ENCODE data around the gene PIN4.
"Not testable (repeated sequence)": the region's sequence is repeated elsewhere in the genome, so short reads cannot be mapped to it uniquely, and the experiment has no call there.

Gene PIN4

DNA sequence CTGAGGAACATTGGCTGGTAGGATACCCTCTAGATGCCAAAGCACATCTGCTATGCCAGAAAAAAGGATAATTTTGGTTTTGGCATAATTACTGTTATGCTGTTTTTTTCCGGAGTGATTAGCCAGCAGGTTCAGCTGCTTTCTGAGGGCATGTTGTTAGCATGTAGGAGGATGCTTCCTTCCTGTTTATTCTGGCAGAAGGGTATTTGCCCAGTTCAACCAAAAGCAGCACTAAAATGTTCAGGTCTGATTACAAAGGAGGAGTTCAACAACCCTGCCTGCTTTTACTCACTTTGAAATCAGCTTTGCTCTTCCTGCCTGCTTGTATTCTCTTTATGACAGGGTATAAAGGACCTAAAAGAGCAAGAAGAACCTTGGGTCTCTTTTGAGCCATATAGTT, 35.4 kb downstream of the PIN4 start:
- Histone ChIP-seq H3F3A (ENCODE audit: low read depth) (no peaks in the 10 kb centered on the region), H3K9me3 (ENCODE audit: insufficient read depth, low read depth, low read length) (no peaks in the 10 kb centered on the region), H3K4me2 (ENCODE audit: low read depth, low read length, poor library complexity, severe bottlenecking) (no peak overlapping the region), H3K4me1 (ENCODE audit: insufficient read depth, low read length, poor library complexity, severe bottlenecking) (no peaks in the 10 kb centered on the region), H3K27me3 (ENCODE audit: insufficient read depth, low read length, poor library complexity, severe bottlenecking) (no peaks in the 10 kb centered on the region), H3K4me3 (ENCODE audit: low read length, poor library complexity, severe bottlenecking) (no peak overlapping the region), H3K79me2 (ENCODE audit: insufficient read depth, low read length) (peaks cover 12% of the 10 kb centered on the region; the same call in 1 of the 2 replicates), H3K36me3 (ENCODE audit: insufficient read depth, low read length) (no peaks in the 10 kb centered on the region), H2AFZ (ENCODE audit: low read length) (no peak overlapping the region), H4K20me1 (ENCODE audit: insufficient read depth, low read length, poor library complexity, severe bottlenecking) (peaks cover 3% of the 10 kb centered on the region), H3K9ac (ENCODE audit: low read depth, low read length, poor library complexity, severe bottlenecking) (no peak overlapping the region), H3K9me2 (replicated peaks; ENCODE audit: low read depth, low read length) (no peaks in the 10 kb centered on the region)
- no peak for TF ChIP-seq EZH2phosphoT487 (IDR thresholded peaks at IDR 0.05; ENCODE audit: borderline replicate concordance)
- TF ChIP-seq, protein P1, sequence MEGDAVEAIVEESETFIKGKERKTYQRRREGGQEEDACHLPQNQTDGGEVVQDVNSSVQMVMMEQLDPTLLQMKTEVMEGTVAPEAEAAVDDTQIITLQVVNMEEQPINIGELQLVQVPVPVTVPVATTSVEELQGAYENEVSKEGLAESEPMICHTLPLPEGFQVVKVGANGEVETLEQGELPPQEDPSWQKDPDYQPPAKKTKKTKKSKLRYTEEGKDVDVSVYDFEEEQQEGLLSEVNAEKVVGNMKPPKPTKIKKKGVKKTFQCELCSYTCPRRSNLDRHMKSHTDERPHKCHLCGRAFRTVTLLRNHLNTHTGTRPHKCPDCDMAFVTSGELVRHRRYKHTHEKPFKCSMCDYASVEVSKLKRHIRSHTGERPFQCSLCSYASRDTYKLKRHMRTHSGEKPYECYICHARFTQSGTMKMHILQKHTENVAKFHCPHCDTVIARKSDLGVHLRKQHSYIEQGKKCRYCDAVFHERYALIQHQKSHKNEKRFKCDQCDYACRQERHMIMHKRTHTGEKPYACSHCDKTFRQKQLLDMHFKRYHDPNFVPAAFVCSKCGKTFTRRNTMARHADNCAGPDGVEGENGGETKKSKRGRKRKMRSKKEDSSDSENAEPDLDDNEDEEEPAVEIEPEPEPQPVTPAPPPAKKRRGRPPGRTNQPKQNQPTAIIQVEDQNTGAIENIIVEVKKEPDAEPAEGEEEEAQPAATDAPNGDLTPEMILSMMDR (conservative IDR thresholded peaks at IDR 0.05; ENCODE audit: low read length): no peak

DNA sequence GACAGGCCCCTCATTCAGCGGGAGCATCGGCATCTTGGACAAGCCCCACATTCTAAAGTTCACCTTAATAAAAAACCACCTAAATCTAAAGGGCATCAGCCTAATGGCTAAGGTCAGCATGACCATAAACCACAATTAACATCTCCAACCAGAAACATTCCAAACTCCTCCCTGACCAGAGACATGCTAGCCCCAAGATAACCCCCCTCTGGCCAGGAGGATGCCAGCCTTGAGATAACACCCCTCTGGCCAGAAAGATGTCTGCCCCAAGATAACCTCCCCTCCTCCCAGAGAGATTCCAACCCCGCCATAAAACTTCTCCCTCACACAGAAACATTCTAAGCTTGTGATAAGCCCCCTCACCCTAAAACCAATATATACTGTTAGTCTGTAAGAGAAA, 38.8 kb downstream of the PIN4 start:
- not testable (repeated sequence) for H2AFZ ChIP-seq (ENCODE audit: low read length); H3K4me2 ChIP-seq (ENCODE audit: low read depth, low read length, poor library complexity, severe bottlenecking); H3K36me3 ChIP-seq (ENCODE audit: insufficient read depth, low read length); H3K4me3 ChIP-seq (ENCODE audit: low read length, poor library complexity, severe bottlenecking); H3K9me2 ChIP-seq (replicated peaks; ENCODE audit: low read depth, low read length); H3K27me3 ChIP-seq (ENCODE audit: insufficient read depth, low read length, poor library complexity, severe bottlenecking); H4K20me1 ChIP-seq (ENCODE audit: insufficient read depth, low read length, poor library complexity, severe bottlenecking); H3K9me3 ChIP-seq (ENCODE audit: insufficient read depth, low read depth, low read length); H3K9ac ChIP-seq (ENCODE audit: low read depth, low read length, poor library complexity, severe bottlenecking); H3K4me1 ChIP-seq (ENCODE audit: insufficient read depth, low read length, poor library complexity, severe bottlenecking); H3F3A ChIP-seq (ENCODE audit: low read depth)
- peaks cover 28% of the 10 kb centered on the region; the same call in 1 of the 2 replicates for H3K79me2 ChIP-seq (ENCODE audit: insufficient read depth, low read length)

DNA sequence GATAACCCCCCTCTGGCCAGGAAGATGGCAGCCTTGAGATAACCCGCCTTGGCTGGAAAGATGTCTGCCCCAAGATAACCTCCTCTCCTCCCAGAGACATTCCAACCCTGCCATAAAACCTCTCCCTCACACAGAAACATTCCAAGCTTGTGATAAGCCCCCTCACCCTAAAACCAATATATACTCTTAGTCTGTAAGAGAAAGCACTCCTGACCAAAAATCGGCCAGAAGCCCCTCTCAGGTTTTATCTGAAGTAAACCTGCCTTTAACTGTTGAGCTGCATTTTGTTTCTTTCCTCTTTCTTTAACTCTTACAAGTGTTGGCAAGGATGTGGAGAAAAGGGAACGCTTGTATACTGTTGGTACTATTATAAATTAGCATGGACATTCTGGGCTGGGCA, 48.7 kb downstream of the PIN4 start:
- H3K4me1 ChIP-seq (ENCODE audit: insufficient read depth, low read length, poor library complexity, severe bottlenecking): no peaks in the 10 kb centered on the region
- H3K79me2 ChIP-seq (ENCODE audit: insufficient read depth, low read length): peaks cover 26% of the 10 kb centered on the region
- no peak overlapping the region for H3K4me3 ChIP-seq (ENCODE audit: low read length, poor library complexity, severe bottlenecking)
- no peak overlapping the region for H3K9ac ChIP-seq (ENCODE audit: low read depth, low read length, poor library complexity, severe bottlenecking)
- TF ChIP-seq, protein P1 (conservative IDR thresholded peaks at IDR 0.05; ENCODE audit: low read length): no peak
- H3F3A ChIP-seq (ENCODE audit: low read depth): no peaks in the 10 kb centered on the region
- no peaks in the 10 kb centered on the region for H3K27me3 ChIP-seq (ENCODE audit: insufficient read depth, low read length, poor library complexity, severe bottlenecking)
- H3K36me3 ChIP-seq (ENCODE audit: insufficient read depth, low read length): no peaks in the 10 kb centered on the region
- no peak overlapping the region for H2AFZ ChIP-seq (ENCODE audit: low read length)
- no peaks in the 10 kb centered on the region for H3K9me2 ChIP-seq (replicated peaks; ENCODE audit: low read depth, low read length)
- H3K4me2 ChIP-seq (ENCODE audit: low read depth, low read length, poor library complexity, severe bottlenecking): no peak overlapping the region
- H4K20me1 ChIP-seq (ENCODE audit: insufficient read depth, low read length, poor library complexity, severe bottlenecking): peaks cover 2% of the 10 kb centered on the region
- H3K9me3 ChIP-seq (ENCODE audit: insufficient read depth, low read depth, low read length): no peaks in the 10 kb centered on the region

DNA sequence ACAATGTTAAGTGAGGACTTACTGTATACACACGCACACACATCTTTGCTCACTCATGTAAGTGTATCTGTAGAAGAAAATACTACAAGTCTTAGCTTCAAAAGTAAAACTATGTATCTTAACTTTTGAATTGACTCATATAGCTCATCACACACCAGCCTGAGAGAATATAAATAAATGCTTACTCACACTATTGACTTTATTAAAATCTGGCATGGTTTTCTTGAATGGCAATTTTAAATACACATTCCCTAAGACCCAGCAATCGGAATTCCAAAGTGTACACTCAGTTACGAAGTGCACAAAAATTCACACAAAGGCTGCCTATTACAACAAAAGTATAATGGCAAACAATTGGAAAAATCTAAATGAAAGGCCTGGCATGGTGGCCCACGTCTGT, 55.3 kb downstream of the PIN4 start:
- Histone ChIP-seq H3K4me3 (ENCODE audit: low read length, poor library complexity, severe bottlenecking) (peak overlapping the region; percentile 49), H3F3A (ENCODE audit: low read depth) (no peaks in the 10 kb centered on the region), H2AFZ (ENCODE audit: low read length) (no peak overlapping the region), H3K9me3 (ENCODE audit: insufficient read depth, low read depth, low read length) (no peaks in the 10 kb centered on the region), H3K9ac (ENCODE audit: low read depth, low read length, poor library complexity, severe bottlenecking) (no peak overlapping the region), H3K4me2 (ENCODE audit: low read depth, low read length, poor library complexity, severe bottlenecking) (peak overlapping the region; percentile 29), H4K20me1 (ENCODE audit: insufficient read depth, low read length, poor library complexity, severe bottlenecking) (no peaks in the 10 kb centered on the region), H3K27me3 (ENCODE audit: insufficient read depth, low read length, poor library complexity, severe bottlenecking) (no peaks in the 10 kb centered on the region), H3K79me2 (ENCODE audit: insufficient read depth, low read length) (peaks cover 29% of the 10 kb centered on the region), H3K9me2 (replicated peaks; ENCODE audit: low read depth, low read length) (no peaks in the 10 kb centered on the region), H3K36me3 (ENCODE audit: insufficient read depth, low read length) (no peaks in the 10 kb centered on the region), H3K4me1 (ENCODE audit: insufficient read depth, low read length, poor library complexity, severe bottlenecking) (peaks cover 2% of the 10 kb centered on the region)
- TF ChIP-seq, protein P1 (conservative IDR thresholded peaks at IDR 0.05; ENCODE audit: low read length): no peak
- TF ChIP-seq EZH2phosphoT487 (IDR thresholded peaks at IDR 0.05; ENCODE audit: borderline replicate concordance): no peak
